MM.1S (cell line): ENCODE measurements around the gene AGRP.

Source experiments
- DNase-seq: peaks from one replicate; pipeline ENCODE4 v3.0.0-alpha.2; 2015
- H2AFZ ChIP-seq: fragments of 300-600 bp; sonication (generic); 2 replicates; pipeline ENCODE4 v1.6.0; 2016; ENCODE audit warnings: antibody characterized with exemption, low read length
- H3F3A ChIP-seq: fragments of 300-600 bp; sonication (generic); 2 replicates; pipeline ENCODE4 v1.6.1; 2016; ENCODE audit warnings: mild to moderate bottlenecking, antibody characterized with exemption, low read length, moderate library complexity, mixed read lengths; ENCODE audit not compliant: insufficient read depth
- H3K27ac ChIP-seq: fragments of 300-600 bp; sonication (generic); 2 replicates; pipeline ENCODE4 v1.5.1; 2016; ENCODE audit warnings: mild to moderate bottlenecking, low read length
- H3K27me3 ChIP-seq: fragments of 300-600 bp; sonication (generic); replicated peaks from 2 replicates; pipeline ENCODE4 v1.6.0; 2016; ENCODE audit warnings: low read length; ENCODE audit not compliant: insufficient read depth
- H3K36me3 ChIP-seq: fragments of 300-600 bp; sonication (generic); replicated peaks from 2 replicates; pipeline ENCODE4 v1.6.1; 2016; ENCODE audit warnings: mild to moderate bottlenecking, low read length, mixed read lengths; ENCODE audit not compliant: insufficient read depth
- H3K4me1 ChIP-seq: fragments of 300-600 bp; sonication (generic); 2 replicates; pipeline ENCODE4 v1.6.1; 2016; ENCODE audit warnings: low read length, mixed read lengths
- H3K4me2 ChIP-seq: fragments of 300-600 bp; sonication (generic); 2 replicates; pipeline ENCODE4 v1.6.0; 2016; ENCODE audit warnings: low read depth, low read length
- H3K4me3 ChIP-seq: fragments of 300-600 bp; sonication (generic); 2 replicates; pipeline ENCODE4 v1.5.1; 2016; ENCODE audit warnings: low read length, mixed read lengths
- H3K79me2 ChIP-seq: fragments of 300-600 bp; sonication (generic); 2 replicates; pipeline ENCODE4 v1.6.1; 2016; ENCODE audit warnings: mixed run types, low read length, mixed read lengths
- H3K9ac ChIP-seq: fragments of 300-600 bp; sonication (generic); 2 replicates; pipeline ENCODE4 v1.6.1; 2016; ENCODE audit warnings: low read length, mixed read lengths
- H3K9me2 ChIP-seq: fragments of 300-600 bp; sonication (generic); replicated peaks from 2 replicates; pipeline ENCODE4 v1.6.1; 2016; ENCODE audit warnings: mild to moderate bottlenecking, low read length, mixed read lengths; ENCODE audit not compliant: insufficient read depth
- H3K9me3 ChIP-seq: fragments of 300-600 bp; sonication (generic); replicated peaks from 2 replicates; pipeline ENCODE4 v1.6.1; 2016; ENCODE audit warnings: mild to moderate bottlenecking, low read length, mixed read lengths; ENCODE audit not compliant: insufficient read depth
- H4K20me1 ChIP-seq: fragments of 300-600 bp; sonication (generic); 2 replicates; pipeline ENCODE4 v1.6.1; 2016; ENCODE audit warnings: mild to moderate bottlenecking, low read length, moderate library complexity, mixed read lengths; ENCODE audit not compliant: insufficient read depth
- CTCF ChIP-seq: fragments of 300-600 bp; sonication (generic); IDR thresholded peaks from 2 replicates; pipeline ENCODE4 v1.5.1; 2016; ENCODE audit warnings: antibody characterized with exemption, low read length, mixed read lengths
- EZH2 ChIP-seq: fragments of 300-600 bp; sonication (generic); optimal IDR thresholded peaks from 2 replicates; pipeline ENCODE3; 2017; ENCODE audit warnings: low read depth, mild to moderate bottlenecking, antibody characterized with exemption, low read length, mixed read lengths
- EZH2phosphoT487 ChIP-seq: fragments of 300-600 bp; sonication (generic); IDR thresholded peaks from 2 replicates; pipeline ENCODE4 v1.6.1; 2018; ENCODE audit warnings: antibody characterized with exemption, low read length

AGRP gene

GRCh38 chr16:67464565-67464964 is 18.8 kb downstream of the AGRP start:
- Histone ChIP-seq H3K27me3 (no peaks in the 10 kb centered on the region), H3K79me2 (peaks cover 96% of the 10 kb centered on the region), H4K20me1 (peaks cover 20% of the 10 kb centered on the region), H3K9me3 (no peaks in the 10 kb centered on the region), H3K4me1 (no peaks in the 10 kb centered on the region), H3K9ac (no peak overlapping the region), H3K4me2 (no peak overlapping the region), H3K4me3 (no peak overlapping the region), H3K36me3 (no peaks in the 10 kb centered on the region), H2AFZ (no peak overlapping the region), H3K9me2 (no peaks in the 10 kb centered on the region), H3F3A (no peaks in the 10 kb centered on the region), H3K27ac (no peak overlapping the region)
- TF ChIP-seq EZH2 (no peak), CTCF (no peak), EZH2phosphoT487 (no peak)
- no peak for DNase-seq

GRCh38 chr16:67463691-67464090 is 19.7 kb downstream of the AGRP start:
- DNase-seq: no peak
- no peaks in the 10 kb centered on the region for H3K36me3 ChIP-seq
- H3K4me1 ChIP-seq: no peaks in the 10 kb centered on the region
- no peaks in the 10 kb centered on the region for H3K9me2 ChIP-seq
- H3K9ac ChIP-seq: no peak overlapping the region
- no peaks in the 10 kb centered on the region for H3F3A ChIP-seq
- peaks cover 96% of the 10 kb centered on the region for H3K79me2 ChIP-seq
- H3K27me3 ChIP-seq: no peaks in the 10 kb centered on the region
- H3K9me3 ChIP-seq: no peaks in the 10 kb centered on the region
- peaks cover 17% of the 10 kb centered on the region for H4K20me1 ChIP-seq
- TF ChIP-seq CTCF (no peak), EZH2 (no peak), EZH2phosphoT487 (no peak)
- no peak overlapping the region for H2AFZ ChIP-seq
- no peak overlapping the region for H3K27ac ChIP-seq
- H3K4me2 ChIP-seq: no peak overlapping the region
- no peak overlapping the region for H3K4me3 ChIP-seq

- H3K4me3 ChIP-seq: no peak overlapping the region
- TF ChIP-seq EZH2: no peak
- no peak for TF ChIP-seq CTCF
- TF ChIP-seq EZH2phosphoT487: no peak
- H3K4me1 ChIP-seq: no peaks in the 10 kb centered on the region
- H3K9ac ChIP-seq: no peak overlapping the region
- H2AFZ ChIP-seq: no peak overlapping the region
- H3K79me2 ChIP-seq: peaks cover 95% of the 10 kb centered on the region
- DNase-seq: no peak
- H3K27me3 ChIP-seq: no peaks in the 10 kb centered on the region
- no peaks in the 10 kb centered on the region for H3K9me3 ChIP-seq
- no peak overlapping the region for H3K27ac ChIP-seq
- no peaks in the 10 kb centered on the region for H3K9me2 ChIP-seq
- no peak overlapping the region for H3K4me2 ChIP-seq
- H4K20me1 ChIP-seq: peaks cover 14% of the 10 kb centered on the region
- H3K36me3 ChIP-seq: no peaks in the 10 kb centered on the region
- H3F3A ChIP-seq: no peaks in the 10 kb centered on the region
Measured at GRCh38 chr16:67463059-67463458, 20.3 kb downstream of the AGRP start.
